EL (cell line): Measurements from ENCODE around the gene NCOR2.

ENCODE experiments used
- DNase-seq: peaks from one replicate; pipeline ENCODE4 v3.0.0-alpha.2; 2016

NCOR2 gene

GRCh38 chr12:124520265-124520701 lies 47.1 kb downstream of the NCOR2 start:
- peak; percentile 33 for DNase-seq

DNA sequence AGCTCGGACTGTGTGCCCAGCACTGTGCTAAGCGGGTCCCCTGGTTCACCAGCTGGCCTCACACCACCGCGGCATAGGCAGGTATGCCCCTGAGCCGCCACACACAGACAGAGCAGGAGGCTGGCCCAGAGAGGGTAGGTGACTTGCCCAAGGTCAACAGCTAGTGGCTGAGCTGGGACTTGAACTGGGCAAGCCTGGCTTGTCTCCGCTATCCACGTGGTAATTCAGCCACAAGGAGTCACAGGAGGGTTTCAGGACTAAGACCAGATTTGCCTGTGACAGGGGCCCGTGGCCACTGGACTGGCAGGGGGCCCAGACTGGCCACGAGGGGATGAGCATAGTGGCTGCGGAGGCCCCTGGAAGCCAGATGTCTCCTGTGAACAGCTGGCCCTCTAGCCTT lies 47.7 kb downstream of the NCOR2 start:
- DNase-seq, result no peak

- peak; percentile 98 for DNase-seq
Observed at GRCh38 chr12:124518051-124518932, 49.1 kb downstream of the NCOR2 start.
